ENCODE results near the gene FAM174B. TPM values are rescaled to one million over a fixed set of nuclear protein-coding genes. Genes with fewer than 3 reads are reported as not detected.

FAM174B gene
- total and polyA plus RNA-seq, 4 donors: 2.5 to 4.5 (median 3.8) TPM

GRCh38 chr15:92638291-92638708 lies 17.3 kb downstream of the FAM174B start:
- Histone ChIP-seq H3K4me1 (ENCODE audit: control insufficient read depth in 4 of 4, insufficient read depth in 4 of 4, low read length in 3 of 4) (peaks cover 0 to 8% (median 7%) of the 10 kb centered on the region in 4 donors), H3K9me3 (ENCODE audit: control insufficient read depth in 4 of 4, low read length in 3 of 4) (no peaks in the 10 kb centered on the region), H3K36me3 (ENCODE audit: control insufficient read depth in 4 of 4, insufficient read depth in 3 of 4, low read depth in 1 of 4, low read length in 3 of 4) (no peaks in the 10 kb centered on the region), H3K4me3 (ENCODE audit: low read depth in 1 of 3, low read length in 3 of 3) (no peak overlapping the region), H3K27ac (ENCODE audit: low read depth in 1 of 2, low read length in 2 of 2) (no peak overlapping the region), H3K9ac (ENCODE audit: low read depth in 1 of 2, low read length in 2 of 2) (no peak overlapping the region), H3K27me3 (ENCODE audit: control insufficient read depth in 4 of 4, insufficient read depth in 4 of 4, low read length in 3 of 4) (no peaks in the 10 kb centered on the region)
- TF ChIP-seq JUND (IDR thresholded peaks at IDR 0.05) (no peak), TAF1 (conservative IDR thresholded peaks at IDR 0.05) (no peak), HNF4A (conservative IDR thresholded peaks at IDR 0.05) (peak in 1 of 2 donors; percentile 18)
- no peak for DNase-seq (ENCODE audit: low spot score)
- WGBS: 34% methylated on average over 9 of the region's 9 CpGs

- no peak overlapping the region for H3K4me3 ChIP-seq (ENCODE audit: low read depth in 1 of 3, low read length in 3 of 3)
- no peak overlapping the region for H3K9ac ChIP-seq (ENCODE audit: low read depth in 1 of 2, low read length in 2 of 2)
- WGBS: 90% methylated on average over 7 of the region's 7 CpGs
- H3K27me3 ChIP-seq (ENCODE audit: control insufficient read depth in 4 of 4, insufficient read depth in 4 of 4, low read length in 3 of 4): no peaks in the 10 kb centered on the region
- TF ChIP-seq FOXA1 (IDR thresholded peaks at IDR 0.05): no peak
- TF ChIP-seq REST (IDR thresholded peaks at IDR 0.05): no peak
- no peak for TF ChIP-seq YY1 (IDR thresholded peaks at IDR 0.05)
- TF ChIP-seq FOXA2 (IDR thresholded peaks at IDR 0.05): no peak
- no peak for TF ChIP-seq NR2F2 (IDR thresholded peaks at IDR 0.05)
- TF ChIP-seq SP1 (IDR thresholded peaks at IDR 0.05): no peak
- no peak for TF ChIP-seq EGR1 (IDR thresholded peaks at IDR 0.05; ENCODE audit: low read depth in 2 of 2)
- TF ChIP-seq HNF4G (IDR thresholded peaks at IDR 0.05): no peak
- no peak overlapping the region for H3K27ac ChIP-seq (ENCODE audit: low read depth in 1 of 2, low read length in 2 of 2)
- H3K36me3 ChIP-seq (ENCODE audit: control insufficient read depth in 4 of 4, insufficient read depth in 3 of 4, low read depth in 1 of 4, low read length in 3 of 4): no peaks in the 10 kb centered on the region
- no peaks in the 10 kb centered on the region for H3K9me3 ChIP-seq (ENCODE audit: control insufficient read depth in 4 of 4, low read length in 3 of 4)
- DNase-seq (ENCODE audit: low spot score): no peak
- H3K4me1 ChIP-seq (ENCODE audit: control insufficient read depth in 4 of 4, insufficient read depth in 4 of 4, low read length in 3 of 4): peaks cover 0 to 8% (median 7%) of the 10 kb centered on the region in 4 donors
Observed at GRCh38 chr15:92637626-92638025, 17.9 kb downstream of the FAM174B start.

- H3K4me3 ChIP-seq (ENCODE audit: low read depth in 1 of 3, low read length in 3 of 3): no peak overlapping the region
- no peaks in the 10 kb centered on the region for H3K9me3 ChIP-seq (ENCODE audit: control insufficient read depth in 4 of 4, low read length in 3 of 4)
- no peak for DNase-seq (ENCODE audit: low spot score)
- no peak overlapping the region for H3K9ac ChIP-seq (ENCODE audit: low read depth in 1 of 2, low read length in 2 of 2)
- TF ChIP-seq TAF1 (conservative IDR thresholded peaks at IDR 0.05): no peak
- TF ChIP-seq JUND (IDR thresholded peaks at IDR 0.05): no peak
- no peak for TF ChIP-seq RAD21 (IDR thresholded peaks at IDR 0.05)
- TF ChIP-seq FOXA2 (IDR thresholded peaks at IDR 0.05): no peak
- no peak for TF ChIP-seq GABPA (IDR thresholded peaks at IDR 0.05 in 1 of 2, conservative IDR thresholded peaks at IDR 0.05 in 1 of 2)
- no peak for TF ChIP-seq ZBTB33 (IDR thresholded peaks at IDR 0.05)
- TF ChIP-seq SP1 (IDR thresholded peaks at IDR 0.05): no peak
- no peak for TF ChIP-seq YY1 (IDR thresholded peaks at IDR 0.05)
- no peak for TF ChIP-seq REST (IDR thresholded peaks at IDR 0.05)
- TF ChIP-seq FOXA1 (IDR thresholded peaks at IDR 0.05): no peak
- TF ChIP-seq ATF3 (IDR thresholded peaks at IDR 0.05): no peak
- no peak for TF ChIP-seq CTCF (IDR thresholded peaks at IDR 0.05; ENCODE audit: low read depth, low read length, missing input control)
- no peak overlapping the region for H3K27ac ChIP-seq (ENCODE audit: low read depth in 1 of 2, low read length in 2 of 2)
- H3K36me3 ChIP-seq (ENCODE audit: control insufficient read depth in 4 of 4, insufficient read depth in 3 of 4, low read depth in 1 of 4, low read length in 3 of 4): no peaks in the 10 kb centered on the region
- 91% methylated on average over 6 of the region's 6 CpGs for WGBS
- no peaks in the 10 kb centered on the region for H3K27me3 ChIP-seq (ENCODE audit: control insufficient read depth in 4 of 4, insufficient read depth in 4 of 4, low read length in 3 of 4)
- H3K4me1 ChIP-seq (ENCODE audit: control insufficient read depth in 4 of 4, insufficient read depth in 4 of 4, low read length in 3 of 4): peaks cover 0 to 8% (median 7%) of the 10 kb centered on the region in 4 donors
Observed at GRCh38 chr15:92636908-92637481, 18.6 kb downstream of the FAM174B start.

Measured in liver (tissue), 9 donors.